ENCODE results near the gene CST5. TPM values are rescaled to one million over a fixed set of nuclear protein-coding genes. Genes with fewer than 3 reads are reported as not detected.

Gene CST5
- total RNA-seq, 2 donors from 2014 or later: not detected

Other genes starting within 250 kb of the CST5 start
- gene CST3, start 241.8 kb downstream of the CST5 start, total RNA-seq: 1 to 10 TPM in 1 of 2 donors, not detected in 1; 1.2 TPM
- gene CST4, start 190.7 kb downstream of the CST5 start, total RNA-seq: not detected
- not detected for gene CST1, start 128.8 kb downstream of the CST5 start, total RNA-seq
- gene CST2, start 53.0 kb downstream of the CST5 start, total RNA-seq: not detected
- not detected for gene GGTLC1, start 109.0 kb upstream of the CST5 start, total RNA-seq

All from activated naive CD4-positive, alpha-beta T cell treated with anti-CD3 and anti-CD28 coated beads, Interleukin-2, amount 50 U/mL, for 72 hours (primary cell).